ENCODE data around the gene USP40. TPM values are rescaled to one million over a fixed set of nuclear protein-coding genes. Genes with fewer than 3 reads are reported as not detected.

USP40 gene
- total and polyA plus RNA-seq, 2 experiments from 2014 or later = 5.7 to 11.7 TPM

DNA sequence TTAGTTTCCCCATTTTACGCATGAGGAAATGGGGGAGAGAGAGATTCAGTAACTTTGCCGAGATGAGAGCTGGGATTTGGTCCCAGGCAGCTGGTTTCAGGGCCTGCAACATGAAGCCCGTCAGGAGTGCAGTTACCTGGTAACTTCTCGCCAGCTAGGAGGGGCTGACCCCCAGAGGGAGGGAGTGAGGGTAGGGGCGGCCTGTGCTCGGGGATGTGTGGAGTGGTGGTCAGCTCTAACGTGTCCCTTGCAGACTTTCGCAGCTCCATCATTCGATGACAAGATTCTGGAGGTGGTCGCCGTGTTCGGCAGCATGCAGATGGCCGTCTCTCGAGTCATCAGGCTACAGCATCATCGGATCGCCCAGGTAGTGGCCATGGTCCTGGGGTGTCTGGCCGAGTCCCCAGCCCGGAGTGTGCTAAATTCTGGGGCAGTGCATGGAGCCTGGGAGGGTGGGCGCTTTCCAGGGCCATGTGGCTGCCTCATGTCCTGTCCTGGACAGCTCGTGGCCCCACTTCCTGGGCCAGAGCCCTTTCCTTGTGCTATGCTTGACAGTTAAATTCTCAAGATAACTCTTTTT lies 108.5 kb downstream of the USP40 start:
- TF ChIP-seq ZNF462 (CRISPR knock-in tag; IDR thresholded peaks at IDR 0.05) (no peak), CREB1 (CRISPR knock-in tag; IDR thresholded peaks at IDR 0.05; ENCODE audit: low read depth) (no peak), EZH2phosphoT487 (IDR thresholded peaks at IDR 0.05; ENCODE audit: unreplicated experiment) (no peak), STAT1 (IDR thresholded peaks at IDR 0.05; ENCODE audit: unreplicated experiment) (no peak), ZNF114 (CRISPR knock-in tag; IDR thresholded peaks at IDR 0.05) (no peak)
- TF ChIP-seq, protein P1, sequence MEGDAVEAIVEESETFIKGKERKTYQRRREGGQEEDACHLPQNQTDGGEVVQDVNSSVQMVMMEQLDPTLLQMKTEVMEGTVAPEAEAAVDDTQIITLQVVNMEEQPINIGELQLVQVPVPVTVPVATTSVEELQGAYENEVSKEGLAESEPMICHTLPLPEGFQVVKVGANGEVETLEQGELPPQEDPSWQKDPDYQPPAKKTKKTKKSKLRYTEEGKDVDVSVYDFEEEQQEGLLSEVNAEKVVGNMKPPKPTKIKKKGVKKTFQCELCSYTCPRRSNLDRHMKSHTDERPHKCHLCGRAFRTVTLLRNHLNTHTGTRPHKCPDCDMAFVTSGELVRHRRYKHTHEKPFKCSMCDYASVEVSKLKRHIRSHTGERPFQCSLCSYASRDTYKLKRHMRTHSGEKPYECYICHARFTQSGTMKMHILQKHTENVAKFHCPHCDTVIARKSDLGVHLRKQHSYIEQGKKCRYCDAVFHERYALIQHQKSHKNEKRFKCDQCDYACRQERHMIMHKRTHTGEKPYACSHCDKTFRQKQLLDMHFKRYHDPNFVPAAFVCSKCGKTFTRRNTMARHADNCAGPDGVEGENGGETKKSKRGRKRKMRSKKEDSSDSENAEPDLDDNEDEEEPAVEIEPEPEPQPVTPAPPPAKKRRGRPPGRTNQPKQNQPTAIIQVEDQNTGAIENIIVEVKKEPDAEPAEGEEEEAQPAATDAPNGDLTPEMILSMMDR (conservative IDR thresholded peaks at IDR 0.05; ENCODE audit: low read depth in 2 of 2) = no peak
- H3K4me2 ChIP-seq = no peak overlapping the region
- ATAC-seq = no peak
- H3K4me1 ChIP-seq (ENCODE audit: insufficient read depth) = no peaks in the 10 kb centered on the region
- DNase-seq (ENCODE audit: low spot score) = no peak
- no peaks in the 10 kb centered on the region for H3F3A ChIP-seq (replicated peaks; ENCODE audit: low read depth)
- Mint-ChIP-seq H3K36me3 (ENCODE audit: low read depth) (peaks cover 30% of the 10 kb centered on the region), H3K27me3 (ENCODE audit: insufficient read depth, low read depth, poor library complexity) (peaks cover 11% of the 10 kb centered on the region), H3K9me3 (no peaks in the 10 kb centered on the region; the same call in 2 of the 3 replicates), H3K4me3 (no peak overlapping the region), H3K27ac (no peak overlapping the region), H3K4me1 (no peaks in the 10 kb centered on the region; the same call in 2 of the 3 replicates)
- no peaks in the 10 kb centered on the region for H3K27me3 ChIP-seq (ENCODE audit: insufficient read depth)
- H3K27ac ChIP-seq (ENCODE audit: low read depth) = no peak overlapping the region
- no peaks in the 10 kb centered on the region for H3K79me2 ChIP-seq (replicated peaks; ENCODE audit: insufficient read depth)
- H3K9me2 ChIP-seq (ENCODE audit: insufficient read depth) = no peaks in the 10 kb centered on the region
- H2AFZ ChIP-seq = no peak overlapping the region
- H4K20me1 ChIP-seq (replicated peaks; ENCODE audit: insufficient read depth) = no peaks in the 10 kb centered on the region
- no peak overlapping the region for H3K4me3 ChIP-seq
- H3K36me3 ChIP-seq (ENCODE audit: insufficient read depth) = peaks cover 9% of the 10 kb centered on the region; the same call in 1 of the 2 replicates

Measured in GM23338 (cell line).